Left cardiac atrium (tissue), 4 donors: ENCODE results near the gene YTHDF1. TPM values are rescaled to one million over a fixed set of nuclear protein-coding genes. Genes with fewer than 3 reads are reported as not detected.

Source experiments
- ATAC-seq, 2 donors: fragments of 200-7000 bp; cut with Tn5 transposase; one replicate each; pipeline ENCODE4 v1.9.1; 2020; ENCODE audit warnings: mild to moderate bottlenecking in 2 of 2, moderate library complexity in 2 of 2
- DNase-seq: peaks from one replicate; pipeline ENCODE4 v3.0.0-alpha.2; 2020
- intact Hi-C, 2 donors: fragments of 100-400 bp; cut with DNase I; formaldehyde crosslinking; loops; one replicate each; pipeline versions ENCODE4 v1.14.1 to v1.15.1; 2022 to 2023
- total RNA-seq, 2 donors: library from RNA; stranded (reverse); fragmentation: NEBNext Ultra II Directional; extraction: Animal tissue kit (Norgen Biotek cat#: 25700); gene quantifications; one replicate each; pipeline ENCODE4 v1.2.1, GENCODE V29; 2021
- donor health status: DM: no; HTN: yes; CAD: no.
- donor health status: DM: no; HTN: yes; CAD: no; lungs with severe emphysema.
- donor health status: DM: yes; HTN: yes; CAD: no.
- donor health status: Dilated cardiomyopathy.

The YTHDF1 gene
- total RNA-seq, 2 donors from 2014 or later: 19.3 to 29.9 TPM

GRCh38 chr20:63190828-63191227 is 25.1 kb downstream of the YTHDF1 start:
- DNase-seq: no peak
- no peak for ATAC-seq
- intact Hi-C loops: no loop called here

- ATAC-seq (no peak), DNase-seq (no peak)
- intact Hi-C loops: no loop called here
Observed at GRCh38 chr20:63189846-63190559, 25.9 kb downstream of the YTHDF1 start.

GRCh38 chr20:63189322-63189642 is 26.6 kb downstream of the YTHDF1 start:
- no peak for ATAC-seq

GRCh38 chr20:63188641-63189321 is 27.1 kb downstream of the YTHDF1 start:
- intact Hi-C loops: no loop called here
- no peak for ATAC-seq
- no peak for DNase-seq

More at GRCh38 chr20:63189322-63189642, 26.6 kb downstream of the YTHDF1 start:
- intact Hi-C loops: no loop called here
- no peak for DNase-seq

GRCh38 chr20:63188159-63188442 is 27.8 kb downstream of the YTHDF1 start:
- ATAC-seq (no peak), DNase-seq (no peak)
- intact Hi-C loops: no loop called here

GRCh38 chr20:63187338-63188158 is 28.4 kb downstream of the YTHDF1 start:
- ATAC-seq (no peak), DNase-seq (no peak)
- intact Hi-C loops: no loop called here

- intact Hi-C loops: no loop called here
- no peak for ATAC-seq
- DNase-seq: no peak
Observed at GRCh38 chr20:63186528-63187316, 29.2 kb downstream of the YTHDF1 start.

- intact Hi-C loops: no loop called here
- DNase-seq: no peak
- no peak for ATAC-seq
Observed at GRCh38 chr20:63186084-63186483, 29.8 kb downstream of the YTHDF1 start.

GRCh38 chr20:63185215-63185796 is 30.6 kb downstream of the YTHDF1 start:
- intact Hi-C loops: no loop called here
- DNase-seq: no peak
- ATAC-seq: no peak

- ATAC-seq (peak in 1 of 2 donors; percentile 14), DNase-seq (peak; percentile 33)
- intact Hi-C loops: no loop called here
Observed at GRCh38 chr20:63183422-63184146, 32.3 kb downstream of the YTHDF1 start.

GRCh38 chr20:63182946-63183415 is 33.0 kb downstream of the YTHDF1 start:
- ATAC-seq (no peak), DNase-seq (no peak)
- intact Hi-C loops: no loop called here

GRCh38 chr20:63182425-63182824 is 33.5 kb downstream of the YTHDF1 start:
- no peak for DNase-seq
- ATAC-seq: no peak
- intact Hi-C loops: no loop called here

- intact Hi-C loops: no loop called here
- no peak for ATAC-seq
Observed at GRCh38 chr20:63181226-63181625, 34.7 kb downstream of the YTHDF1 start.

GRCh38 chr20:63180569-63181185 is 35.3 kb downstream of the YTHDF1 start:
- intact Hi-C loops: no loop called here
- ATAC-seq (no peak), DNase-seq (no peak)

More at GRCh38 chr20:63181226-63181625, 34.7 kb downstream of the YTHDF1 start:
- no peak for DNase-seq

GRCh38 chr20:63179687-63180568 is 36.0 kb downstream of the YTHDF1 start:
- no peak for DNase-seq
- ATAC-seq: no peak
- intact Hi-C loops: loop anchor here (5.0 kb wide), 1 partner anchor 123 kb away; no protein-coding TSS in a partner anchor

GRCh38 chr20:63178889-63179686 is 36.8 kb downstream of the YTHDF1 start:
- peak; percentile 39 for DNase-seq

More at GRCh38 chr20:63178889-63179686, 36.8 kb downstream of the YTHDF1 start:
- intact Hi-C loops: loop anchor here (5.0 kb wide), 1 partner anchor 122 kb away; no protein-coding TSS in a partner anchor
- ATAC-seq: peak; percentile 12 to 52
